GM18526 (cell line): ENCODE measurements around the gene PSMB7.

Experiments used
- POLR2A ChIP-seq: IDR thresholded peaks from 3 replicates; pipeline ENCODE4 v1.6.1; 2011; ENCODE audit not compliant: insufficient read length; ENCODE audit errors: extremely low read depth

The PSMB7 gene

DNA sequence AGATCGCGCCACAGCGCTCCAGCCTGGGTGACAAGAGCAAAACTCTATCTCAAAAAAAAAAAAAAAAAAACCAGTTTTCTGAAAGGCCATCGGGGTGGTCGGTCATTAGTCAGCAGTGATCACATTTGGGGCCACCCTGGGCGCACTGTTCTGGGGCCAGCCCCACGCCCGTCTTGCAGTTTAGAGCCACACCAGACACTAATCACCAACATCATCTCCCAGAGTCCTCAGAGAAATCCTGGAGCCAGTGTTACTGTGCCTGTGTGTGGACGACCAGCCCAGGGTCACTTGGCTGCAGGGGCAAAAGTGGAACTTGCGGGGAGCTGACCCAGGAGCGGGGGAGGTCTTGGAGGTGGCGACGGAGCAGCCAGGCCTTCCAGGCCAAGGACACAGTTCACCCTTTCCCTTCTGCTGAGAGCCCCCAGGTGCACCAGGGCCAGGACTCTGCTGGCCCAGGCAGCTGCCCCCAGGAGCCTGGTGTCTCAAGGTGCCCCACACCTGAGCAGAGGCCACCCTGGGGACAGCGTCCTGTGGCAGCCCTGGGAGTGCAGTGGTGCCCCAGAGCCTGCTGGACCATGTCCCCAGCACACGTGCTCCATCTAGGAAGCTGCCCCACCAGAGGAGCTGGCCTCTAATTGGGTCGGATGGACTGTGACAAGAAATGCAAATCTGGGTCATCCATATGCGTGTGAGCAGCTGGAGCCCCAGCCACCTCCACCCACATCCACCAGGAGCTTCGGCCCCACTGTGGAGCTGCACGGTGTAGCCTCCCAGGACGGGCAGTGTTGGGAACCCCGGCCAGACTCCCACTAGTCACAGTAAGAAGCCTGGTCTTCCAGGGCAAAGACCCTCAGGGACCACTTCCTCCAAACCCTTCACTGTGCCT lies 106.4 kb downstream of the PSMB7 start:
- no peak for TF ChIP-seq POLR2A

DNA sequence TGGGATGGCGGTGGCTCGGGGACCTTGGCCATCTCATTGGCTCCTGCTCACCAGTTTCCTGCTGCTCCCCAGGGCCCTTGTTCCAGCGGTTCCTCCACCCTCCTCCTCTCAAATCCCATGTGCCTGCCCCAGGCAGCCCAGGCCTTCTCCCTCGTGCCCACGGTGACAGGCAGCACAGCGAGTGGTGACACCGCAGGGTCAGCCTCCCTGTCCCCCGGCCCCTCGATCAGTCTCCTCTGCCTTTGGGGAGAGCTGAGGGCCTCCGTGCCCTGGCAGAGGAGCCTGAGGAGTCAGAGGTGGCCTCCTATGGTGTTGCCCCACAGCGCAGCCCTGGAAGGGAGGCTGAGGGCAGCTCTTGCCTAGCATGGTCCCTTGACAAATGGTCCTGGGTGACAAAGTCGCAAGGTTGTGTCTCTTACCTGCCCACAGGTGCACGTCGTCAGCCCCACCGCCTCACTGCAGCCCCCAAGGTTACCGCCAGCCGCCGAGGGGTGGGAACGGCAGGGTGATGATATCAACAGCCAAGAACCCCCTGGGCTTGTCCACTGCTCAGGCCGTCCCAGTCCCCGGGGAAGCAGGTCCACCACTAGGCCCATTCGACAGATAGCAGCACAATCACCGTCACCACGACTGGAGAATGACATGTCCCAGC lies 107.7 kb downstream of the PSMB7 start:
- no peak for TF ChIP-seq POLR2A

DNA sequence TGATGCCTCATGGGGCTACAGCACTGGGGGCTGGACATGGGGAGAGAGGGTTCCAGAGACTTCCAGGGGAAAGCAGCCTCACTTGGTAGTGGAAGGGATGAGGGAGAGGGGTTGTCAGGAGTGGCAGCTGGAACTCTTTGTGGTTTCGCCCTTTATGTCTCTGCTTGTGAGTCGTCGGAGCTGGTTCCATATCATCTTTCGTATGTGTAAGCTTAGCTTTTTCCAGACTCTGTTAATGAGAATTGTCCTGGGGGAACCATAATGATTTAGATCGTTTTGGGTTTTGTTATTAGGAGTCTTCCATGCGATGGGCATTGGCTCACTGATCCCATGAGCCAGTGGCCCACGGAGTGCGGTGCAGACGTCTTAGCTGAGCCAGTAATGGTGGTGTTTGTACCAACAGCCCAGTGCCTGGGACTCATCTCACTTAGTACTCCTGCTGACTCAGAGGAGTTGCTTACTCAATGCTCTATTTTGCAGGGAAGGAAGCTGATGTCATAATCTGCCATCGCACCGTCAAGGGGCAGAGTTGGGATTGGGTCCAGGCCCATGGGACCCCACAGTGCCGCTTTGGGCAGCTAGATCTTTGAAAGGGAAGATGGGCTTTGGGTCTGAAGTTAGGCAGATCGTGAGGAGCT lies 109.0 kb downstream of the PSMB7 start:
- no peak for TF ChIP-seq POLR2A

- no peak for TF ChIP-seq POLR2A
These were observed 111.0 kb downstream of the PSMB7 start for GRCh38 chr9:124304285-124304684.

DNA sequence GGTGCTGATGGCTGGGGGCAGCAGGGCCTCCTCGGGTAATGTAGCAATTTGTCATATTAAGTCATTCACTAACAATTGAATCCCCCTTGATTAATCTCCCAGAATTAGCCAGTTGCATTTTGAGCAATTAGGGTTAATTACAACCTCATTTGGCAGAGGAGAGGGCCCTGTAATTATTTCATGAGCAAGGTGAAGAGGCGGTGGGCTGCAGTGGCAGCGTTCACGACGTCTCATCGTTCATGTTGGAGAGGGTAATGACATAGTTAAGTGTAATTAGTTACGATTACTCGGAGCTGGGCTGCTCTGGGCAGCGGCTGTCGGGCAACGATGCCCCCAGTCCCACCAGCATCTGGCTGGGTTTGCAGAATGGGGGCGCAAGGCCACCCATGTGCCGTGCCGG lies 111.5 kb downstream of the PSMB7 start:
- TF ChIP-seq POLR2A, result no peak
